Measurements from ENCODE around the gene CIRBP.

DNA sequence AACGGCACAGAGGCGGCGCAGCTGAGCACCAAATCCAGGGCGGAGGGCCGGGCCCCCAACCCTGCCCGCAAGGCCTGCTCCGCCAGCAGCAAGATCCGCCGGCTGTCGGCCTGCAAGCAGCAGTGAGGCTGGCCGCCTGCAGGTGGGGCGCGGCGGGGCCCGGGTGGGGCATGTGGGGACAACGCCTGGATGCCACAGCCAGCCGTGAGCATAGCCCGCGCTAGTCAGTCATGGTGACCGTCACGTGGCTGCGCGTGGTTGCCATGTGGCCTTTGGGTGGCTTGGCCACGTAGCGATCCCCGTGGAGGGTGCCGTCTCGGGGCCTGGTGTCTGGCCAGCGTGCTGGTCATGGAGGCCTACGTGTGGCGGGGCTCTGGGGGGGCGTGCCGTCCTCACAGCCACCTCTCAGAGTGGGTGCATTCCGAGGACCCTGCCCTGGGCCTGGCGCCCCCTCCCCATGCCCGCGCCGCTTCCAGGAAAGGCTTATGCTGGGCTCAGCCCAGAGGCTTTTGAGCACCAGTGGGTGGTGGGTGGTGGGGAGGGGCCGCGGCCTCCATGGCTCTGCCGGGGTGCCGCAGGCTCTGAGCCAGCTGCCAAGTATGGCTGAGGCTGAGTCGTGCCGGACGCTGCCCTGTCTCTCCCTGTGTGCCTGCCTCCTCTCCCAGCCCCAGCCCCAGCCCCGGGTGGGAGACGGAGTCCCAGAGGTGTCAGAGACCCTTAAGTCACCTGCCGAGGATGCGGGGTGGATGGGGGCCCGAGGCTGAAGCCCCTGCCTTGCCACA lies 42.4 kb upstream of the CIRBP start:
- TF ChIP-seq ETV6 (CRISPR knock-in tag; conservative IDR thresholded peaks at IDR 0.05) (no peak), REPIN1 (CRISPR knock-in tag; IDR thresholded peaks at IDR 0.05; ENCODE audit: borderline replicate concordance, low read depth) (no peak)
- TF ChIP-seq, protein P1, sequence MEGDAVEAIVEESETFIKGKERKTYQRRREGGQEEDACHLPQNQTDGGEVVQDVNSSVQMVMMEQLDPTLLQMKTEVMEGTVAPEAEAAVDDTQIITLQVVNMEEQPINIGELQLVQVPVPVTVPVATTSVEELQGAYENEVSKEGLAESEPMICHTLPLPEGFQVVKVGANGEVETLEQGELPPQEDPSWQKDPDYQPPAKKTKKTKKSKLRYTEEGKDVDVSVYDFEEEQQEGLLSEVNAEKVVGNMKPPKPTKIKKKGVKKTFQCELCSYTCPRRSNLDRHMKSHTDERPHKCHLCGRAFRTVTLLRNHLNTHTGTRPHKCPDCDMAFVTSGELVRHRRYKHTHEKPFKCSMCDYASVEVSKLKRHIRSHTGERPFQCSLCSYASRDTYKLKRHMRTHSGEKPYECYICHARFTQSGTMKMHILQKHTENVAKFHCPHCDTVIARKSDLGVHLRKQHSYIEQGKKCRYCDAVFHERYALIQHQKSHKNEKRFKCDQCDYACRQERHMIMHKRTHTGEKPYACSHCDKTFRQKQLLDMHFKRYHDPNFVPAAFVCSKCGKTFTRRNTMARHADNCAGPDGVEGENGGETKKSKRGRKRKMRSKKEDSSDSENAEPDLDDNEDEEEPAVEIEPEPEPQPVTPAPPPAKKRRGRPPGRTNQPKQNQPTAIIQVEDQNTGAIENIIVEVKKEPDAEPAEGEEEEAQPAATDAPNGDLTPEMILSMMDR (CRISPR knock-in tag; IDR thresholded peaks at IDR 0.05), result no peak

All from HepG2 (cell line).